Measurements from ENCODE around the gene IFNL4. TPM values are rescaled to one million over a fixed set of nuclear protein-coding genes. Genes with fewer than 3 reads are reported as not detected.
A peak's percentile ranks its signal among the peaks of the same experiment; 100 is the strongest.

IFNL4 gene
- total and polyA plus RNA-seq, 9 of the 15 experiments (the other 6 are each of a cell fraction or from before 2014, with no cell fraction given) = not detected

- no peak for TF ChIP-seq ARNT (IDR thresholded peaks at IDR 0.05)
- TF ChIP-seq BCL6 (CRISPR knock-in tag; IDR thresholded peaks at IDR 0.05) = no peak
- no peak for TF ChIP-seq ASH1L (IDR thresholded peaks at IDR 0.05; ENCODE audit: borderline replicate concordance, low read depth, partially characterized antibody)
- no peak for TF ChIP-seq FOXJ2 (tag; IDR thresholded peaks at IDR 0.05)
- no peak for TF ChIP-seq PHTF2 (CRISPR knock-in tag; IDR thresholded peaks at IDR 0.05)
- TF ChIP-seq TAF15 (IDR thresholded peaks at IDR 0.05; ENCODE audit: low read depth, low read length) = no peak
- TF ChIP-seq, protein P1, sequence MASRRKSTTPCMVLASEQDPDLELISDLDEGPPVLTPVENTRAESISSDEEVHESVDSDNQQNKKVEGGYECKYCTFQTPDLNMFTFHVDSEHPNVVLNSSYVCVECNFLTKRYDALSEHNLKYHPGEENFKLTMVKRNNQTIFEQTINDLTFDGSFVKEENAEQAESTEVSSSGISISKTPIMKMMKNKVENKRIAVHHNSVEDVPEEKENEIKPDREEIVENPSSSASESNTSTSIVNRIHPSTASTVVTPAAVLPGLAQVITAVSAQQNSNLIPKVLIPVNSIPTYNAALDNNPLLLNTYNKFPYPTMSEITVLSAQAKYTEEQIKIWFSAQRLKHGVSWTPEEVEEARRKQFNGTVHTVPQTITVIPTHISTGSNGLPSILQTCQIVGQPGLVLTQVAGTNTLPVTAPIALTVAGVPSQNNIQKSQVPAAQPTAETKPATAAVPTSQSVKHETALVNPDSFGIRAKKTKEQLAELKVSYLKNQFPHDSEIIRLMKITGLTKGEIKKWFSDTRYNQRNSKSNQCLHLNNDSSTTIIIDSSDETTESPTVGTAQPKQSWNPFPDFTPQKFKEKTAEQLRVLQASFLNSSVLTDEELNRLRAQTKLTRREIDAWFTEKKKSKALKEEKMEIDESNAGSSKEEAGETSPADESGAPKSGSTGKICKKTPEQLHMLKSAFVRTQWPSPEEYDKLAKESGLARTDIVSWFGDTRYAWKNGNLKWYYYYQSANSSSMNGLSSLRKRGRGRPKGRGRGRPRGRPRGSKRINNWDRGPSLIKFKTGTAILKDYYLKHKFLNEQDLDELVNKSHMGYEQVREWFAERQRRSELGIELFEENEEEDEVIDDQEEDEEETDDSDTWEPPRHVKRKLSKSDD (conservative IDR thresholded peaks at IDR 0.05; ENCODE audit: low read length) = no peak
- TF ChIP-seq RBBP5 (IDR thresholded peaks at IDR 0.05; ENCODE audit: borderline replicate concordance, insufficient read depth, low read length, poor library complexity, severe bottlenecking) = no peak
- TF ChIP-seq, protein P2, sequence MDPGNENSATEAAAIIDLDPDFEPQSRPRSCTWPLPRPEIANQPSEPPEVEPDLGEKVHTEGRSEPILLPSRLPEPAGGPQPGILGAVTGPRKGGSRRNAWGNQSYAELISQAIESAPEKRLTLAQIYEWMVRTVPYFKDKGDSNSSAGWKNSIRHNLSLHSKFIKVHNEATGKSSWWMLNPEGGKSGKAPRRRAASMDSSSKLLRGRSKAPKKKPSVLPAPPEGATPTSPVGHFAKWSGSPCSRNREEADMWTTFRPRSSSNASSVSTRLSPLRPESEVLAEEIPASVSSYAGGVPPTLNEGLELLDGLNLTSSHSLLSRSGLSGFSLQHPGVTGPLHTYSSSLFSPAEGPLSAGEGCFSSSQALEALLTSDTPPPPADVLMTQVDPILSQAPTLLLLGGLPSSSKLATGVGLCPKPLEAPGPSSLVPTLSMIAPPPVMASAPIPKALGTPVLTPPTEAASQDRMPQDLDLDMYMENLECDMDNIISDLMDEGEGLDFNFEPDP (CRISPR knock-in tag; IDR thresholded peaks at IDR 0.05) = no peak
- TF ChIP-seq JUND (IDR thresholded peaks at IDR 0.05; ENCODE audit: borderline replicate concordance, low read depth, low read length) = peak; percentile 54; the same call in 1 of the 2 replicates
- TF ChIP-seq JUND (tag; IDR thresholded peaks at IDR 0.05; ENCODE audit: borderline replicate concordance, low read depth, low read length) = peak; percentile 53; the same call in 1 of the 3 replicates
- TF ChIP-seq MAX (CRISPR knock-in tag; IDR thresholded peaks at IDR 0.05) = no peak
- TF ChIP-seq ZBTB7A (IDR thresholded peaks at IDR 0.05; ENCODE audit: borderline replicate concordance, control insufficient read depth, low read depth, low read length) = no peak
- TF ChIP-seq NCOA4 (IDR thresholded peaks at IDR 0.05; ENCODE audit: partially characterized antibody) = no peak
- no peak for TF ChIP-seq ZNF644 (tag; IDR thresholded peaks at IDR 0.05; ENCODE audit: low read depth)
- no peak for TF ChIP-seq ZBTB17 (CRISPR knock-in tag; IDR thresholded peaks at IDR 0.05)
- TF ChIP-seq ZNF146 (CRISPR knock-in tag; IDR thresholded peaks at IDR 0.05; ENCODE audit: unreplicated experiment) = no peak
- TF ChIP-seq PURB (CRISPR knock-in tag; IDR thresholded peaks at IDR 0.05; ENCODE audit: low read depth) = no peak
- no peak for TF ChIP-seq ARID3A (IDR thresholded peaks at IDR 0.05; ENCODE audit: borderline replicate concordance, low read depth, low read length)
- TF ChIP-seq SMC3 (conservative IDR thresholded peaks at IDR 0.05; ENCODE audit: insufficient read depth, low read depth, low read length) = 0 out of 2 replicates have a peak, but pooled peaks have one; percentile 15
Observed at GRCh38 chr19:39224910-39225309, 23.7 kb downstream of the IFNL4 start (continued).

Data from K562 (cell line).